Measurements from ENCODE around the gene CDKL5.

GRCh38 chrX:18573556-18573955, 148.1 kb downstream of the CDKL5 start:
- TF ChIP-seq, protein P1, sequence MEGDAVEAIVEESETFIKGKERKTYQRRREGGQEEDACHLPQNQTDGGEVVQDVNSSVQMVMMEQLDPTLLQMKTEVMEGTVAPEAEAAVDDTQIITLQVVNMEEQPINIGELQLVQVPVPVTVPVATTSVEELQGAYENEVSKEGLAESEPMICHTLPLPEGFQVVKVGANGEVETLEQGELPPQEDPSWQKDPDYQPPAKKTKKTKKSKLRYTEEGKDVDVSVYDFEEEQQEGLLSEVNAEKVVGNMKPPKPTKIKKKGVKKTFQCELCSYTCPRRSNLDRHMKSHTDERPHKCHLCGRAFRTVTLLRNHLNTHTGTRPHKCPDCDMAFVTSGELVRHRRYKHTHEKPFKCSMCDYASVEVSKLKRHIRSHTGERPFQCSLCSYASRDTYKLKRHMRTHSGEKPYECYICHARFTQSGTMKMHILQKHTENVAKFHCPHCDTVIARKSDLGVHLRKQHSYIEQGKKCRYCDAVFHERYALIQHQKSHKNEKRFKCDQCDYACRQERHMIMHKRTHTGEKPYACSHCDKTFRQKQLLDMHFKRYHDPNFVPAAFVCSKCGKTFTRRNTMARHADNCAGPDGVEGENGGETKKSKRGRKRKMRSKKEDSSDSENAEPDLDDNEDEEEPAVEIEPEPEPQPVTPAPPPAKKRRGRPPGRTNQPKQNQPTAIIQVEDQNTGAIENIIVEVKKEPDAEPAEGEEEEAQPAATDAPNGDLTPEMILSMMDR (conservative IDR thresholded peaks at IDR 0.05; ENCODE audit: low read length), result no peak
- no peak for TF ChIP-seq EZH2phosphoT487 (IDR thresholded peaks at IDR 0.05; ENCODE audit: borderline replicate concordance)
